ENCODE measurements around the gene CPNE2. TPM values are rescaled to one million over a fixed set of nuclear protein-coding genes. Genes with fewer than 3 reads are reported as not detected.

Gene CPNE2
- total and polyA plus RNA-seq, 4 donors: 6.8 to 14.6 (median 11.0) TPM

- TF ChIP-seq SP1 (IDR thresholded peaks at IDR 0.05): no peak
- TF ChIP-seq YY1 (IDR thresholded peaks at IDR 0.05): no peak
- no peak for TF ChIP-seq NR2F2 (IDR thresholded peaks at IDR 0.05)
- no peak for TF ChIP-seq RXRA (IDR thresholded peaks at IDR 0.05)
- no peak for TF ChIP-seq MAX (IDR thresholded peaks at IDR 0.05)
- TF ChIP-seq TAF1 (conservative IDR thresholded peaks at IDR 0.05): no peak
- TF ChIP-seq JUND (IDR thresholded peaks at IDR 0.05): no peak
- no peak for TF ChIP-seq GABPA (IDR thresholded peaks at IDR 0.05 in 1 of 2, conservative IDR thresholded peaks at IDR 0.05 in 1 of 2)
- H3K27me3 ChIP-seq (ENCODE audit: control insufficient read depth in 4 of 4, insufficient read depth in 4 of 4, low read length in 3 of 4): no peaks in the 10 kb centered on the region
- DNase-seq (ENCODE audit: low spot score): no peak
- H3K27ac ChIP-seq (ENCODE audit: low read depth in 1 of 2, low read length in 2 of 2): peak overlapping the region; percentile 78 to 85
- peak overlapping the region in 1 of 2 donors; percentile 36 for H3K9ac ChIP-seq (ENCODE audit: low read depth in 1 of 2, low read length in 2 of 2)
- H3K4me3 ChIP-seq (ENCODE audit: low read depth in 1 of 3, low read length in 3 of 3): no peak overlapping the region
- 85% methylated on average over 9 of the region's 9 CpGs for WGBS
- H3K4me1 ChIP-seq (ENCODE audit: control insufficient read depth in 4 of 4, insufficient read depth in 4 of 4, low read length in 3 of 4): peaks cover 5 to 17% (median 9%) of the 10 kb centered on the region in 4 donors
- no peaks in the 10 kb centered on the region for H3K9me3 ChIP-seq (ENCODE audit: control insufficient read depth in 4 of 4, low read length in 3 of 4)
- H3K36me3 ChIP-seq (ENCODE audit: control insufficient read depth in 4 of 4, insufficient read depth in 3 of 4, low read depth in 1 of 4, low read length in 3 of 4): peaks cover 0 to 7% (median 3%) of the 10 kb centered on the region in 4 donors
Measured at GRCh38 chr16:57060323-57061083, 31.9 kb upstream of the CPNE2 start.

- peak overlapping the region; percentile 78 to 85 for H3K27ac ChIP-seq (ENCODE audit: low read depth in 1 of 2, low read length in 2 of 2)
- no peaks in the 10 kb centered on the region for H3K27me3 ChIP-seq (ENCODE audit: control insufficient read depth in 4 of 4, insufficient read depth in 4 of 4, low read length in 3 of 4)
- WGBS: 38% methylated on average over 11 of the region's 11 CpGs
- peaks cover 0 to 7% (median 1%) of the 10 kb centered on the region in 4 donors for H3K36me3 ChIP-seq (ENCODE audit: control insufficient read depth in 4 of 4, insufficient read depth in 3 of 4, low read depth in 1 of 4, low read length in 3 of 4)
- no peaks in the 10 kb centered on the region for H3K9me3 ChIP-seq (ENCODE audit: control insufficient read depth in 4 of 4, low read length in 3 of 4)
- TF ChIP-seq FOXA2 (IDR thresholded peaks at IDR 0.05): no peak
- TF ChIP-seq, protein P1, sequence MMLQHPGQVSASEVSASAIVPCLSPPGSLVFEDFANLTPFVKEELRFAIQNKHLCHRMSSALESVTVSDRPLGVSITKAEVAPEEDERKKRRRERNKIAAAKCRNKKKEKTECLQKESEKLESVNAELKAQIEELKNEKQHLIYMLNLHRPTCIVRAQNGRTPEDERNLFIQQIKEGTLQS (IDR thresholded peaks at IDR 0.05): no peak
- peak; percentile 53 for TF ChIP-seq YY1 (IDR thresholded peaks at IDR 0.05)
- peak; percentile 76 for TF ChIP-seq SP1 (IDR thresholded peaks at IDR 0.05)
- peak; percentile 90 to 94 for TF ChIP-seq RXRA (IDR thresholded peaks at IDR 0.05)
- TF ChIP-seq CTCF (IDR thresholded peaks at IDR 0.05; ENCODE audit: low read depth, low read length, missing input control): no peak
- TF ChIP-seq GABPA (IDR thresholded peaks at IDR 0.05 in 1 of 2, conservative IDR thresholded peaks at IDR 0.05 in 1 of 2): peak in 1 of 2 donors; percentile 72
- TF ChIP-seq TAF1 (conservative IDR thresholded peaks at IDR 0.05): no peak
- TF ChIP-seq HNF4G (IDR thresholded peaks at IDR 0.05): no peak
- no peak for TF ChIP-seq RAD21 (IDR thresholded peaks at IDR 0.05)
- TF ChIP-seq MAX (IDR thresholded peaks at IDR 0.05): peak; percentile 76
- TF ChIP-seq FOXA1 (IDR thresholded peaks at IDR 0.05): no peak
- TF ChIP-seq NR2F2 (IDR thresholded peaks at IDR 0.05): peak; percentile 67
- TF ChIP-seq, protein P2, sequence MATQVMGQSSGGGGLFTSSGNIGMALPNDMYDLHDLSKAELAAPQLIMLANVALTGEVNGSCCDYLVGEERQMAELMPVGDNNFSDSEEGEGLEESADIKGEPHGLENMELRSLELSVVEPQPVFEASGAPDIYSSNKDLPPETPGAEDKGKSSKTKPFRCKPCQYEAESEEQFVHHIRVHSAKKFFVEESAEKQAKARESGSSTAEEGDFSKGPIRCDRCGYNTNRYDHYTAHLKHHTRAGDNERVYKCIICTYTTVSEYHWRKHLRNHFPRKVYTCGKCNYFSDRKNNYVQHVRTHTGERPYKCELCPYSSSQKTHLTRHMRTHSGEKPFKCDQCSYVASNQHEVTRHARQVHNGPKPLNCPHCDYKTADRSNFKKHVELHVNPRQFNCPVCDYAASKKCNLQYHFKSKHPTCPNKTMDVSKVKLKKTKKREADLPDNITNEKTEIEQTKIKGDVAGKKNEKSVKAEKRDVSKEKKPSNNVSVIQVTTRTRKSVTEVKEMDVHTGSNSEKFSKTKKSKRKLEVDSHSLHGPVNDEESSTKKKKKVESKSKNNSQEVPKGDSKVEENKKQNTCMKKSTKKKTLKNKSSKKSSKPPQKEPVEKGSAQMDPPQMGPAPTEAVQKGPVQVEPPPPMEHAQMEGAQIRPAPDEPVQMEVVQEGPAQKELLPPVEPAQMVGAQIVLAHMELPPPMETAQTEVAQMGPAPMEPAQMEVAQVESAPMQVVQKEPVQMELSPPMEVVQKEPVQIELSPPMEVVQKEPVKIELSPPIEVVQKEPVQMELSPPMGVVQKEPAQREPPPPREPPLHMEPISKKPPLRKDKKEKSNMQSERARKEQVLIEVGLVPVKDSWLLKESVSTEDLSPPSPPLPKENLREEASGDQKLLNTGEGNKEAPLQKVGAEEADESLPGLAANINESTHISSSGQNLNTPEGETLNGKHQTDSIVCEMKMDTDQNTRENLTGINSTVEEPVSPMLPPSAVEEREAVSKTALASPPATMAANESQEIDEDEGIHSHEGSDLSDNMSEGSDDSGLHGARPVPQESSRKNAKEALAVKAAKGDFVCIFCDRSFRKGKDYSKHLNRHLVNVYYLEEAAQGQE (IDR thresholded peaks at IDR 0.05): peak; percentile 70
- TF ChIP-seq, protein P3, sequence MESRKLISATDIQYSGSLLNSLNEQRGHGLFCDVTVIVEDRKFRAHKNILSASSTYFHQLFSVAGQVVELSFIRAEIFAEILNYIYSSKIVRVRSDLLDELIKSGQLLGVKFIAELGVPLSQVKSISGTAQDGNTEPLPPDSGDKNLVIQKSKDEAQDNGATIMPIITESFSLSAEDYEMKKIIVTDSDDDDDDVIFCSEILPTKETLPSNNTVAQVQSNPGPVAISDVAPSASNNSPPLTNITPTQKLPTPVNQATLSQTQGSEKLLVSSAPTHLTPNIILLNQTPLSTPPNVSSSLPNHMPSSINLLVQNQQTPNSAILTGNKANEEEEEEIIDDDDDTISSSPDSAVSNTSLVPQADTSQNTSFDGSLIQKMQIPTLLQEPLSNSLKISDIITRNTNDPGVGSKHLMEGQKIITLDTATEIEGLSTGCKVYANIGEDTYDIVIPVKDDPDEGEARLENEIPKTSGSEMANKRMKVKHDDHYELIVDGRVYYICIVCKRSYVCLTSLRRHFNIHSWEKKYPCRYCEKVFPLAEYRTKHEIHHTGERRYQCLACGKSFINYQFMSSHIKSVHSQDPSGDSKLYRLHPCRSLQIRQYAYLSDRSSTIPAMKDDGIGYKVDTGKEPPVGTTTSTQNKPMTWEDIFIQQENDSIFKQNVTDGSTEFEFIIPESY (IDR thresholded peaks at IDR 0.05): no peak
- peak; percentile 20 to 63 for TF ChIP-seq JUND (IDR thresholded peaks at IDR 0.05)
- TF ChIP-seq HNF4A (conservative IDR thresholded peaks at IDR 0.05): peak; percentile 50 to 68
- no peak for TF ChIP-seq EGR1 (IDR thresholded peaks at IDR 0.05; ENCODE audit: low read depth in 2 of 2)
- peak overlapping the region in 1 of 2 donors; percentile 36 for H3K9ac ChIP-seq (ENCODE audit: low read depth in 1 of 2, low read length in 2 of 2)
- no peak overlapping the region for H3K4me3 ChIP-seq (ENCODE audit: low read depth in 1 of 3, low read length in 3 of 3)
- H3K4me1 ChIP-seq (ENCODE audit: control insufficient read depth in 4 of 4, insufficient read depth in 4 of 4, low read length in 3 of 4): peaks cover 5 to 17% (median 9%) of the 10 kb centered on the region in 4 donors
- DNase-seq (ENCODE audit: low spot score): peak; percentile 41
Measured at GRCh38 chr16:57061084-57061905, 31.1 kb upstream of the CPNE2 start.
